Astrocyte of the cerebellum (primary cell): ENCODE measurements around the gene KCNF1.

Experiments
- DNase-seq: peaks from one replicate; pipeline ENCODE4 v3.0.0-alpha.2; 2011; ENCODE audit warnings: low read depth
- H3K4me3 ChIP-seq: 2 replicates; pipeline ENCODE4 v1.5.1; 2011; ENCODE audit warnings: mild to moderate bottlenecking, low read depth, low read length, moderate library complexity
- CTCF ChIP-seq: IDR thresholded peaks from 2 replicates; pipeline ENCODE4 v1.5.1; 2012; ENCODE audit warnings: low read length, low read depth, moderate library complexity, mild to moderate bottlenecking; ENCODE audit errors: missing control alignments
- in situ Hi-C: cut with HindIII; loops from 2 replicates; pipeline ENCODE4 v1.10.0; 2017; ENCODE audit warnings: low sequenced_read_pairs

Gene KCNF1

GRCh38 chr2:10885094-10885860, 26.5 kb upstream of the KCNF1 start:
- in situ Hi-C loops = no loop called here
- TF ChIP-seq CTCF = no peak

DNA sequence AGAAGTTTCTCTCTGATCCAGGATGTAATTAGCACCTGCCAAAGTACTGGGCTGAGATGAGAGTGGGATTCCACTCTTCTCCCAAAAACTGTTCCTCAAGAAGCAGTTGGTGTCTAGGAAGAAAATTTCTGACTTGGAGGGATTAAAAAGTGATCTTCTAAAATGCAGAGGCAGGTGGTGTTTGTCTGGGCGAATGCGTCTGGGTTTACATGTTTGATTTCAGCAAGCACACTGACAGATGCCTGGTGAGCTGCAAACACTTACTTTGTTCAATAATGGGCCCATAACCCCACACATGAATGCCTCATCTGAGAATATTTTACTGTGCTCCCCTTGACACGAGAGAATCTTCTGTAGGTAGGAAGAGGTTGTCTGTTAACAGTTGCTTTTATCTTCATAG, 24.3 kb upstream of the KCNF1 start:
- TF ChIP-seq CTCF = no peak
- no peak for DNase-seq
- in situ Hi-C loops = no loop called here
- H3K4me3 ChIP-seq = no peak overlapping the region

More at GRCh38 chr2:10885094-10885860, 26.5 kb upstream of the KCNF1 start:
- H3K4me3 ChIP-seq = no peak overlapping the region
- no peak for DNase-seq

GRCh38 chr2:10889651-10890215, 22.0 kb upstream of the KCNF1 start:
- in situ Hi-C loops = no loop called here
- TF ChIP-seq CTCF = no peak
- no peak overlapping the region for H3K4me3 ChIP-seq
- DNase-seq = no peak

GRCh38 chr2:10890706-10891270, 20.9 kb upstream of the KCNF1 start:
- no peak for DNase-seq
- in situ Hi-C loops = no loop called here

GRCh38 chr2:10891390-10891789, 20.3 kb upstream of the KCNF1 start:
- H3K4me3 ChIP-seq = no peak overlapping the region
- in situ Hi-C loops = no loop called here
- no peak for TF ChIP-seq CTCF
- DNase-seq = no peak

More at GRCh38 chr2:10890706-10891270, 20.9 kb upstream of the KCNF1 start:
- H3K4me3 ChIP-seq = no peak overlapping the region
- no peak for TF ChIP-seq CTCF

DNA sequence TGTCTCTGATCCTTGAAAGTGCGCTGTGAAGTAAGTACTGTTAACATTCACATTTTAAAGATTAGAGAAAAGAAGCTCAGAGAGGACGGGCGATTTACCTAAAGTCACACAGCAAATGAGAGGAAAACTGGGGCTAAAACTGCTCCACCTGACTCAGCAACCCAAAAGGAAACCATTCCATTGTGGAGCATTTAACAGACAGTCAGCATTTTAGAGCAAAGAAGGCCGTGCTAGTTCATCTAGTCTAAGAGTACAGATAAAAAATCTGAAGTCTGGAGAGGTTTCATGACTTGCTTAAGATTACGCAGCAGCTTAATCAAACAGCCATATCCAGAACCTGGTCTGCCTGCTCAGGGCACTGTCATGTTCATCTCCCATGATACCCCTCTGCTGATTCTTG, 19.9 kb upstream of the KCNF1 start:
- in situ Hi-C loops = no loop called here
- no peak overlapping the region for H3K4me3 ChIP-seq
- DNase-seq = no peak
- TF ChIP-seq CTCF = no peak
